ENCODE data around the gene ASS1. TPM values are rescaled to one million over a fixed set of nuclear protein-coding genes. Genes with fewer than 3 reads are reported as not detected.

Gene ASS1
- total RNA-seq, 1 experiment from 2014 or later, result 40.3 TPM

GRCh38 chr9:130466537-130467217 is 21.9 kb downstream of the ASS1 start:
- H3K4me1 Mint-ChIP-seq (ENCODE audit: low read depth, unreplicated experiment), result no peaks in the 10 kb centered on the region
- CTCF ChIA-PET, result no interaction called here
- DNase-seq, result no peak
- no peak overlapping the region for H3K27ac Mint-ChIP-seq (ENCODE audit: unreplicated experiment)
- H3K9me3 Mint-ChIP-seq (ENCODE audit: low read depth, unreplicated experiment), result no peaks in the 10 kb centered on the region
- TF ChIP-seq, protein P1, sequence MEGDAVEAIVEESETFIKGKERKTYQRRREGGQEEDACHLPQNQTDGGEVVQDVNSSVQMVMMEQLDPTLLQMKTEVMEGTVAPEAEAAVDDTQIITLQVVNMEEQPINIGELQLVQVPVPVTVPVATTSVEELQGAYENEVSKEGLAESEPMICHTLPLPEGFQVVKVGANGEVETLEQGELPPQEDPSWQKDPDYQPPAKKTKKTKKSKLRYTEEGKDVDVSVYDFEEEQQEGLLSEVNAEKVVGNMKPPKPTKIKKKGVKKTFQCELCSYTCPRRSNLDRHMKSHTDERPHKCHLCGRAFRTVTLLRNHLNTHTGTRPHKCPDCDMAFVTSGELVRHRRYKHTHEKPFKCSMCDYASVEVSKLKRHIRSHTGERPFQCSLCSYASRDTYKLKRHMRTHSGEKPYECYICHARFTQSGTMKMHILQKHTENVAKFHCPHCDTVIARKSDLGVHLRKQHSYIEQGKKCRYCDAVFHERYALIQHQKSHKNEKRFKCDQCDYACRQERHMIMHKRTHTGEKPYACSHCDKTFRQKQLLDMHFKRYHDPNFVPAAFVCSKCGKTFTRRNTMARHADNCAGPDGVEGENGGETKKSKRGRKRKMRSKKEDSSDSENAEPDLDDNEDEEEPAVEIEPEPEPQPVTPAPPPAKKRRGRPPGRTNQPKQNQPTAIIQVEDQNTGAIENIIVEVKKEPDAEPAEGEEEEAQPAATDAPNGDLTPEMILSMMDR (IDR thresholded peaks at IDR 0.05; ENCODE audit: unreplicated experiment), result no peak
- no TSS peak for BruUV-seq (replicated peaks)
- no peaks in the 10 kb centered on the region for H3K36me3 Mint-ChIP-seq (ENCODE audit: insufficient read depth, unreplicated experiment)
- H3K27me3 Mint-ChIP-seq (ENCODE audit: unreplicated experiment), result no peaks in the 10 kb centered on the region
- intact Hi-C loops (cut with micrococcal nuclease; ENCODE audit: unreplicated experiment), result no loop called here
- H3K4me3 Mint-ChIP-seq (ENCODE audit: low read depth, unreplicated experiment), result no peak overlapping the region

DNA sequence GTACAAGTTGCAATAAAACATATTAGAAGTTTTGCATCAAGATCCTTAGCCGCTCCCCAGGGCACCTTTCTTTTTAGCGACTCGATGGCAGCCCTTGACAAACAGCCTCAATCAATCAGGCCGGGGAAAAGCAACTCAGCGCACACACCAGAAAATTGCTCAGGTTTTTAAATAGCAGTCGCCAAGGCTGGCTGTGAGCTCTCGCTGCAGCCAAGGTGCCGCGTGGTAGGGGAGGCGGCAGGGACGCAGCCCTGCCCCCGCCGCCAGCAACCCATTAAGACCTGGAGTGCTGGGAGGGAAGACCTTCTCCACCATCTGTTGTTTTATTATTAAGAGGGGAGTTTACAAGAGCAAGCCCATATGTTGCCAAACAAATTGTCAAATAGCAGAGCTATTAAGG is 22.6 kb downstream of the ASS1 start:
- H3K4me3 Mint-ChIP-seq (ENCODE audit: low read depth, unreplicated experiment), result no peak overlapping the region
- H3K27me3 Mint-ChIP-seq (ENCODE audit: unreplicated experiment), result no peaks in the 10 kb centered on the region
- no peaks in the 10 kb centered on the region for H3K4me1 Mint-ChIP-seq (ENCODE audit: low read depth, unreplicated experiment)
- no peak for DNase-seq
- H3K9me3 Mint-ChIP-seq (ENCODE audit: low read depth, unreplicated experiment), result no peaks in the 10 kb centered on the region
- CTCF ChIA-PET, result no interaction called here
- no peaks in the 10 kb centered on the region for H3K36me3 Mint-ChIP-seq (ENCODE audit: insufficient read depth, unreplicated experiment)
- BruUV-seq (replicated peaks), result no TSS peak
- H3K27ac Mint-ChIP-seq (ENCODE audit: unreplicated experiment), result no peak overlapping the region
- TF ChIP-seq, protein P1 (IDR thresholded peaks at IDR 0.05; ENCODE audit: unreplicated experiment), result no peak
- intact Hi-C loops (cut with micrococcal nuclease; ENCODE audit: unreplicated experiment), result no loop called here

GRCh38 chr9:130468566-130468965 is 23.8 kb downstream of the ASS1 start:
- Mint-ChIP-seq H3K9me3 (ENCODE audit: low read depth, unreplicated experiment) (no peaks in the 10 kb centered on the region), H3K27ac (ENCODE audit: unreplicated experiment) (no peak overlapping the region), H3K36me3 (ENCODE audit: insufficient read depth, unreplicated experiment) (no peaks in the 10 kb centered on the region), H3K4me1 (ENCODE audit: low read depth, unreplicated experiment) (no peaks in the 10 kb centered on the region), H3K27me3 (ENCODE audit: unreplicated experiment) (no peaks in the 10 kb centered on the region), H3K4me3 (ENCODE audit: low read depth, unreplicated experiment) (no peak overlapping the region)
- no TSS peak for BruUV-seq (replicated peaks)
- intact Hi-C loops (cut with micrococcal nuclease; ENCODE audit: unreplicated experiment), result no loop called here
- DNase-seq, result no peak
- TF ChIP-seq, protein P1 (IDR thresholded peaks at IDR 0.05; ENCODE audit: unreplicated experiment), result no peak
- CTCF ChIA-PET, result no interaction called here

- H3K4me1 Mint-ChIP-seq (ENCODE audit: low read depth, unreplicated experiment), result no peaks in the 10 kb centered on the region
- intact Hi-C loops (cut with micrococcal nuclease; ENCODE audit: unreplicated experiment), result no loop called here
These were observed 25.5 kb downstream of the ASS1 start for GRCh38 chr9:130470269-130470668.

More at GRCh38 chr9:130470269-130470668, 25.5 kb downstream of the ASS1 start:
- H3K36me3 Mint-ChIP-seq (ENCODE audit: insufficient read depth, unreplicated experiment), result no peaks in the 10 kb centered on the region
- TF ChIP-seq, protein P1 (IDR thresholded peaks at IDR 0.05; ENCODE audit: unreplicated experiment), result no peak
- H3K4me3 Mint-ChIP-seq (ENCODE audit: low read depth, unreplicated experiment), result no peak overlapping the region
- H3K27ac Mint-ChIP-seq (ENCODE audit: unreplicated experiment), result no peak overlapping the region
- BruUV-seq (replicated peaks), result no TSS peak
- no peak for DNase-seq
- H3K27me3 Mint-ChIP-seq (ENCODE audit: unreplicated experiment), result no peaks in the 10 kb centered on the region
- no peaks in the 10 kb centered on the region for H3K9me3 Mint-ChIP-seq (ENCODE audit: low read depth, unreplicated experiment)
- CTCF ChIA-PET, result no interaction called here

All from Calu3 (cell line).